ENCODE measurements around the gene CXorf49B.

Gene CXorf49B

DNA sequence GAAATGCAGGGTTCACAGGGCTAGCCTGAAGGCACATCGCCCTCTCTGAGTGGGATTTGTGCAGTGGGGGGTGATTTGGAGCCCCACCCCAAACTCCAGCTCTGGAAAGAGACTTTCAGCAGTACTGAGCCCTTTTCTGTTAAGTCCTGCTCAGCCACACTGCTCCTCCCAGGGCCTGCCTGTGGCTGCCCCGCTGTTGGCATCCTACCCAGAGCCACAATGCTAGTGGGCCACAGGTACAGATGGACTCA is 52.7 kb downstream of the CXorf49B start:
- DNase-seq (ENCODE audit: low spot score) = no peak
